MM.1S (cell line): ENCODE results near the gene DBN1.

Experiments
- DNase-seq: peaks from one replicate; pipeline ENCODE4 v3.0.0-alpha.2; 2015
- H2AFZ ChIP-seq: fragments of 300-600 bp; sonication (generic); 2 replicates; pipeline ENCODE4 v1.6.0; 2016; ENCODE audit warnings: antibody characterized with exemption, low read length
- H3F3A ChIP-seq: fragments of 300-600 bp; sonication (generic); 2 replicates; pipeline ENCODE4 v1.6.1; 2016; ENCODE audit warnings: mild to moderate bottlenecking, antibody characterized with exemption, low read length, moderate library complexity, mixed read lengths; ENCODE audit not compliant: insufficient read depth
- H3K27ac ChIP-seq: fragments of 300-600 bp; sonication (generic); 2 replicates; pipeline ENCODE4 v1.5.1; 2016; ENCODE audit warnings: mild to moderate bottlenecking, low read length
- H3K27me3 ChIP-seq: fragments of 300-600 bp; sonication (generic); replicated peaks from 2 replicates; pipeline ENCODE4 v1.6.0; 2016; ENCODE audit warnings: low read length; ENCODE audit not compliant: insufficient read depth
- H3K36me3 ChIP-seq: fragments of 300-600 bp; sonication (generic); replicated peaks from 2 replicates; pipeline ENCODE4 v1.6.1; 2016; ENCODE audit warnings: mild to moderate bottlenecking, low read length, mixed read lengths; ENCODE audit not compliant: insufficient read depth
- H3K4me1 ChIP-seq: fragments of 300-600 bp; sonication (generic); 2 replicates; pipeline ENCODE4 v1.6.1; 2016; ENCODE audit warnings: low read length, mixed read lengths
- H3K4me2 ChIP-seq: fragments of 300-600 bp; sonication (generic); 2 replicates; pipeline ENCODE4 v1.6.0; 2016; ENCODE audit warnings: low read depth, low read length
- H3K4me3 ChIP-seq: fragments of 300-600 bp; sonication (generic); 2 replicates; pipeline ENCODE4 v1.5.1; 2016; ENCODE audit warnings: low read length, mixed read lengths
- H3K79me2 ChIP-seq: fragments of 300-600 bp; sonication (generic); 2 replicates; pipeline ENCODE4 v1.6.1; 2016; ENCODE audit warnings: mixed run types, low read length, mixed read lengths
- H3K9ac ChIP-seq: fragments of 300-600 bp; sonication (generic); 2 replicates; pipeline ENCODE4 v1.6.1; 2016; ENCODE audit warnings: low read length, mixed read lengths
- H3K9me2 ChIP-seq: fragments of 300-600 bp; sonication (generic); replicated peaks from 2 replicates; pipeline ENCODE4 v1.6.1; 2016; ENCODE audit warnings: mild to moderate bottlenecking, low read length, mixed read lengths; ENCODE audit not compliant: insufficient read depth
- H3K9me3 ChIP-seq: fragments of 300-600 bp; sonication (generic); replicated peaks from 2 replicates; pipeline ENCODE4 v1.6.1; 2016; ENCODE audit warnings: mild to moderate bottlenecking, low read length, mixed read lengths; ENCODE audit not compliant: insufficient read depth
- H4K20me1 ChIP-seq: fragments of 300-600 bp; sonication (generic); 2 replicates; pipeline ENCODE4 v1.6.1; 2016; ENCODE audit warnings: mild to moderate bottlenecking, low read length, moderate library complexity, mixed read lengths; ENCODE audit not compliant: insufficient read depth
- EZH2 ChIP-seq: fragments of 300-600 bp; sonication (generic); optimal IDR thresholded peaks from 2 replicates; pipeline ENCODE3; 2017; ENCODE audit warnings: low read depth, mild to moderate bottlenecking, antibody characterized with exemption, low read length, mixed read lengths
- EZH2phosphoT487 ChIP-seq: fragments of 300-600 bp; sonication (generic); IDR thresholded peaks from 2 replicates; pipeline ENCODE4 v1.6.1; 2018; ENCODE audit warnings: antibody characterized with exemption, low read length
- TF ChIP-seq, protein P1 (sequence below): fragments of 300-600 bp; sonication (generic); IDR thresholded peaks from 2 replicates; pipeline ENCODE4 v1.5.1; 2016; ENCODE audit warnings: antibody characterized with exemption, low read length, mixed read lengths

The DBN1 gene

GRCh38 chr5:177476531-177477233 lies 3.2 kb upstream of the DBN1 start:
- Histone ChIP-seq H3K4me1 (no peaks in the 10 kb centered on the region), H3K79me2 (no peaks in the 10 kb centered on the region), H3K27ac (no peak overlapping the region), H3K9me2 (no peaks in the 10 kb centered on the region), H3K4me3 (no peak overlapping the region), H3F3A (no peaks in the 10 kb centered on the region), H2AFZ (no peak overlapping the region), H3K9ac (no peak overlapping the region), H3K4me2 (no peak overlapping the region), H3K27me3 (peaks cover 24% of the 10 kb centered on the region), H3K36me3 (no peaks in the 10 kb centered on the region), H3K9me3 (no peaks in the 10 kb centered on the region), H4K20me1 (no peaks in the 10 kb centered on the region)
- no peak for DNase-seq
- TF ChIP-seq EZH2 (no peak), EZH2phosphoT487 (no peak)
- TF ChIP-seq, protein P1, sequence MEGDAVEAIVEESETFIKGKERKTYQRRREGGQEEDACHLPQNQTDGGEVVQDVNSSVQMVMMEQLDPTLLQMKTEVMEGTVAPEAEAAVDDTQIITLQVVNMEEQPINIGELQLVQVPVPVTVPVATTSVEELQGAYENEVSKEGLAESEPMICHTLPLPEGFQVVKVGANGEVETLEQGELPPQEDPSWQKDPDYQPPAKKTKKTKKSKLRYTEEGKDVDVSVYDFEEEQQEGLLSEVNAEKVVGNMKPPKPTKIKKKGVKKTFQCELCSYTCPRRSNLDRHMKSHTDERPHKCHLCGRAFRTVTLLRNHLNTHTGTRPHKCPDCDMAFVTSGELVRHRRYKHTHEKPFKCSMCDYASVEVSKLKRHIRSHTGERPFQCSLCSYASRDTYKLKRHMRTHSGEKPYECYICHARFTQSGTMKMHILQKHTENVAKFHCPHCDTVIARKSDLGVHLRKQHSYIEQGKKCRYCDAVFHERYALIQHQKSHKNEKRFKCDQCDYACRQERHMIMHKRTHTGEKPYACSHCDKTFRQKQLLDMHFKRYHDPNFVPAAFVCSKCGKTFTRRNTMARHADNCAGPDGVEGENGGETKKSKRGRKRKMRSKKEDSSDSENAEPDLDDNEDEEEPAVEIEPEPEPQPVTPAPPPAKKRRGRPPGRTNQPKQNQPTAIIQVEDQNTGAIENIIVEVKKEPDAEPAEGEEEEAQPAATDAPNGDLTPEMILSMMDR: no peak

DNA sequence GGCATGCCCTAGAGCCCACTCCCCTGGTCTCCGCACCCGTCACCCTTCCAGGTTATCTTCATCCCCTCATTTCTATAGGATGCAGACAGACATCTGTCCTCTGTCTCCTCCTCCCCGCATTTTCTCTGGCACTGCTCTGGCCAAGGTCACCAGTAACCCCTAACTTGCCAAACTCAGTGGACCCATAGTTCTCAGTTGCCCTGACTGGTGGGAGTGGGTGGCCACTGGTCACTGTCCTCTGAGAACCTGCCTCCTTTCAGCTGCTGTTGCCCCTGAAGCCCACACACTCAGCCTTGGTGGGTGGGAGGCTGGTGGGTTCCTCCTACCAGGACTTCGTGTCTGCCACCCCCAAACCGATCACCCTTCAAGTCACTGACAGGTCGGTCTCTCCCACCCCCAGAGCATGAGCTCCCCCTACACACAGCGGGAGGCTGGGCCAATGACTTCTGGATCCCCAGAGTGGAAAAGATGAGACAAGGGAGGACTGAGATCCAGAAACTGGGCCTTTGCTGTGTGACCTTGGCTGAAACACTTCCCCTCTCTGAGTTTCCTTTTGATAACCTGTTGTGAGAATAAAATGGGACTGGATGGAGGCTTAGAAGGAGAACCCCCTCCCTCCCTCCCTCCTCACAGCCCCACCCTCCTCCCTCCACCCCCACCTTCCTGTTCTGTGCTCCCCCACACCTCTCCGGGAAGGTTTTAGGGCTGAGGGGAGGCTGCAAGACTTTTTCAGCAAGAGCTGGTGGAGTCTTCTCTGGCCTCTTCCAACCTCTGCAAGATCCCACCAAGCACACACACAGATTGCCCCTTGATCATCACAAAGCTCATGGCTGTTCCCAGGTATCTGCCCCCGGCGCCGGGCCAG lies 2.4 kb upstream of the DBN1 start:
- peaks cover 32% of the 10 kb centered on the region for H3K27me3 ChIP-seq
- no peak overlapping the region for H2AFZ ChIP-seq
- H3K9me2 ChIP-seq: no peaks in the 10 kb centered on the region
- H3K4me2 ChIP-seq: no peak overlapping the region
- TF ChIP-seq EZH2phosphoT487: no peak
- no peak for TF ChIP-seq EZH2
- TF ChIP-seq, protein P1: no peak
- no peak overlapping the region for H3K27ac ChIP-seq
- no peak for DNase-seq
- H3K9ac ChIP-seq: no peak overlapping the region
- no peaks in the 10 kb centered on the region for H3K9me3 ChIP-seq
- H3F3A ChIP-seq: no peaks in the 10 kb centered on the region
- no peaks in the 10 kb centered on the region for H4K20me1 ChIP-seq
- H3K36me3 ChIP-seq: no peaks in the 10 kb centered on the region
- H3K4me1 ChIP-seq: no peaks in the 10 kb centered on the region
- no peak overlapping the region for H3K4me3 ChIP-seq
- no peaks in the 10 kb centered on the region for H3K79me2 ChIP-seq

GRCh38 chr5:177474846-177475562 lies 1.6 kb upstream of the DBN1 start:
- H3K27me3 ChIP-seq: peaks cover 40% of the 10 kb centered on the region
- TF ChIP-seq, protein P1: no peak
- TF ChIP-seq EZH2 (no peak), EZH2phosphoT487 (no peak)
- no peak for DNase-seq
- H2AFZ ChIP-seq: no peak overlapping the region
- no peaks in the 10 kb centered on the region for H3K79me2 ChIP-seq
- H3K9ac ChIP-seq: no peak overlapping the region
- H3K27ac ChIP-seq: no peak overlapping the region
- H3K4me3 ChIP-seq: no peak overlapping the region
- H3K9me2 ChIP-seq: no peaks in the 10 kb centered on the region
- no peaks in the 10 kb centered on the region for H3K36me3 ChIP-seq
- no peaks in the 10 kb centered on the region for H3K9me3 ChIP-seq
- H3K4me2 ChIP-seq: no peak overlapping the region
- no peaks in the 10 kb centered on the region for H3K4me1 ChIP-seq
- H3F3A ChIP-seq: no peaks in the 10 kb centered on the region
- H4K20me1 ChIP-seq: no peaks in the 10 kb centered on the region
